GM21528 (cell line): ENCODE data around the gene IL34.
"Not testable (repeated sequence)": the region's sequence is repeated elsewhere in the genome, so short reads cannot be mapped to it uniquely, and the experiment has no call there.

Experiments
- ATAC-seq: cut with Tn5 transposase; IDR thresholded peaks from one replicate; pipeline ENCODE4 v1.9.1; 2021; ENCODE audit warnings: mild to moderate bottlenecking, moderate library complexity; ENCODE audit not compliant: unreplicated experiment, low FRiP score

Gene IL34

DNA sequence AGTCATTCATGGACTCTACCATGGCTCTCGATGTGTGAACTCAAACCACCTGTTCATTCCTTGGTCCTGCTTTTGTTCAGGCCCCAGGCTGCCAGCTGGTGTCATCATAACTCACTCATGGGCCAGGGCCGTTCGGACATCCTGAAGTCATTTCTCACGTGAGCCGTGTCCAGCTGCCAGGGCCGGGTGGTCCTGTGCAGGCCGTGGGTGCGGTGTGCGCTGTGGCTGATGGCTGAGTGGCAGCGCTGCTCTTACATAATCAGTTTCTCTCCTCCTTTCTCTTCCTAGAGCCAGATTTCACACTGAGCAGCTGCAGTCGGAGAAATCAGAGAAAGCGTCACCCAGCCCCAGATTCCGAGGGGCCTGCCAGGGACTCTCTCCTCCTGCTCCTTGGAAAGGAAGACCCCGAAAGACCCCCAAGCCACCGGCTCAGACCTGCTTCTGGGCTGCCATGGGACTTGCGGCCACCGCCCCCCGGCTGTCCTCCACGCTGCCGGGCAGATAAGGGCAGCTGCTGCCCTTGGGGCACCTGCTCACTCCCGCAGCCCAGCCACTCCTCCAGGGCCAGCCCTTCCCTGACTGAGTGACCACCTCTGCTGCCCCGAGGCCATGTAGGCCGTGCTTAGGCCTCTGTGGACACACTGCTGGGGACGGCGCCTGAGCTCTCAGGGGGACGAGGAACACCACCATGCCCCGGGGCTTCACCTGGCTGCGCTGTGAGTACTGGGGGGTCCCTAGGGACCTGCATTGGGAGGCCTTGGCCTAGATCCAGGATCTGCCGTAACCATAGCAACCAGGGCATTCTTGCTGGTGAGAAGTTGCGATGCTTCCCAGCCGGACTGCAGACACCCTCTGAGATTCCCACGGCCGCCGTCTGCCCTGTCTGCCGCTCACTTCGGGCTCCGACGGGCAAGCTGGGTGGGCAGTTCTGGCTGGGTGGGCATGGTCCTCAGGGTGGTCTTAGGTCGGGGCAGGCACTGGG lies at the start of gene IL34:
TSS of gene IL34 (plus strand) at position 300 of the 982 bp plus-strand sequence. CDS start at position 689, 389 bp downstream.
- no peak for ATAC-seq

GRCh38 chr16:70597135-70597835 lies 49.1 kb upstream of the IL34 start:
- no peak for ATAC-seq

DNA sequence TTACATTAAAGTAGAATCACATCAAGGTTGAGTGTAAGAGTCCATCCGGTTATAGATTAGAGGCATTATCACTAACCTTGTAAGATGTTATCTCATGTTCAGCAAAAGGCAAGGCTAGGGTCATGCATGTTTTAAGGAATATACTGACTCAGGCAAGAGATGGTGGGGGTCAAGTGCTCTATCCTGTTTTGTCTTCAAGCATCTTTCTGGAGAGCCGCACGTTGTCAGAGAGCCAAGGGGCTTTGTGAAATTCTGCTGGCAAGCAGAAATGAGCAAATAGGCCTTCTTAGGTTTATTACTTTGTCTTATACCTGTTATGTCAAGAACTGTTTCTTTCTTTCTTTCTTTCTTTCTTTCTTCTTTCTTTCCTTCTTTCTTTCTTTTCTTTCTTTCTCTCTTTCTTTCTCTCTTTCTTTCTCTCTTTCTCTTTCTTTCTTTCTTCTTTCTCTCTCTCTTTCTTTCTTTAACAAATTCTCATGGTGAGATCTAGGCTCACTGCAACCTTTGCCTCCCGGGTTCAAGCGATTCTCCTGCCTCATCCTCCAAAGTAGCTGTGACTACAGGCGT lies 47.3 kb upstream of the IL34 start:
- no peak for ATAC-seq

DNA sequence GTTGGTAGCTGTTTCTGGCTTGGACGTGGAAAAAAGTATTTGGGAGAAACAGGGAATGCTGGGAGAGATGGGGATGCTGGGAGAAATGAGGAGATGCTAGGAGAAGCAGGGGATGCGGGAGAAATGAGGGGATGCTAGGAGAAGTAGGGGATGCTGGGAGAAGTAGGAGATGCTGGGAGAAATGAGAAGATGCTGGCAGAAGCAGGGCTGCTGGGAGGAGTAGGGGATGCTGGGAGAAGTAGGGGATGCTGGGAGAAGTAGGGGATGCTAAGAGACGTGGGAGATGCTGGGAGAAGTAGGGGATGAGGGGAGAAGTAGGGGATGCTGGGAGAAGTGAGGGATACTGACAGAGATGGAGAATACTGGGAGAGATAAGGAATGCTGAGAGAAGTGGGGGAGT lies 45.6 kb upstream of the IL34 start:
- ATAC-seq, result no peak

DNA sequence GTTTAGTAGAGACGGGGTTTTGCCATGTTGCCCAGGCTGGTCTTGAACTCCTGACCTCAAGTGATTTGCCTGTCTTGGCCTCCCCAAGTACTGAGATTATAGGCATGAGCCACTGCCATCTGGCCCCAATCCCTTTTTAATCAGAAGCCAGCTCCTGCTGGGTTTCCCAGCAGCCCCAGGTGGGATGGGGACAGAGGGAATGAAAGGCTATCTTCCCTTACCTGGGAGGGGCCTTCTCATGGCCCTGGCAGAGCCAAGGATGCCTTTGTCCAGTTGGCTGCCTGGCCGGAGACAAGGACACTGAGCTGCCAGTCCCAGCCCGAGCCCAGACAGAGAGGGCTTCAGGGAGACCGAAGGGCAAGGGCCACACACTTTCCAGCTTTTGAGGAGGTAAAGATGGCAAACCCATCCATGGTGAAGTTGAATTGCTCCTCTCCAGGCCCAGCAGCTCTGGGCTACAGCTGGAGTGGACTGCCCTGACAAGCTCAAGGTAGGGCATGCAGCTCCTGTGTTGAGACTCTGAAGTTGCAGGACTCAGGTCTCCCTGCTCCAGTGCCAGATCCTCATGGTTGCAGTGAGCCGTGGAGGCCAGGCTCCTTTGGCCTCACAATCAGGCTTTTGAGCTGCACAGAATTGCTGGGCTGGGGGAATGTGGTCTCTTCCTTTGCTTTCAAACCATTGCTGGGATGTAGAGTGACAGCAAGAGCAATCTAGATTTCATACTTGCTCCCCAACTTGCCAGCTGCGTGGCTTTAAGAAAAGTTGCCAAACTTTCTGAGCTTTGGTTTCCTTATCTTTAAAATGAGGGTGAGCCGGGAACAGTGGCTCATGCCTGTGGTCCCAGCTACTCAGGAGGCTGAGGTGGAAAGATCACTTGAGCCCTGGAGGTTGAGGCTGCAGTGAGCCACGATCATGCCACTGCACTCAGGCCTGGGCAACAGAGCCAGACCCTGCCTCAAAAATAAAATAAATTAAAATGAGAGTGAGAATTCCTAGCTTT lies 44.5 kb upstream of the IL34 start:
- ATAC-seq, result no peak

- ATAC-seq, result no peak
These were observed 43.5 kb upstream of the IL34 start for GRCh38 chr16:70602831-70603230.

DNA sequence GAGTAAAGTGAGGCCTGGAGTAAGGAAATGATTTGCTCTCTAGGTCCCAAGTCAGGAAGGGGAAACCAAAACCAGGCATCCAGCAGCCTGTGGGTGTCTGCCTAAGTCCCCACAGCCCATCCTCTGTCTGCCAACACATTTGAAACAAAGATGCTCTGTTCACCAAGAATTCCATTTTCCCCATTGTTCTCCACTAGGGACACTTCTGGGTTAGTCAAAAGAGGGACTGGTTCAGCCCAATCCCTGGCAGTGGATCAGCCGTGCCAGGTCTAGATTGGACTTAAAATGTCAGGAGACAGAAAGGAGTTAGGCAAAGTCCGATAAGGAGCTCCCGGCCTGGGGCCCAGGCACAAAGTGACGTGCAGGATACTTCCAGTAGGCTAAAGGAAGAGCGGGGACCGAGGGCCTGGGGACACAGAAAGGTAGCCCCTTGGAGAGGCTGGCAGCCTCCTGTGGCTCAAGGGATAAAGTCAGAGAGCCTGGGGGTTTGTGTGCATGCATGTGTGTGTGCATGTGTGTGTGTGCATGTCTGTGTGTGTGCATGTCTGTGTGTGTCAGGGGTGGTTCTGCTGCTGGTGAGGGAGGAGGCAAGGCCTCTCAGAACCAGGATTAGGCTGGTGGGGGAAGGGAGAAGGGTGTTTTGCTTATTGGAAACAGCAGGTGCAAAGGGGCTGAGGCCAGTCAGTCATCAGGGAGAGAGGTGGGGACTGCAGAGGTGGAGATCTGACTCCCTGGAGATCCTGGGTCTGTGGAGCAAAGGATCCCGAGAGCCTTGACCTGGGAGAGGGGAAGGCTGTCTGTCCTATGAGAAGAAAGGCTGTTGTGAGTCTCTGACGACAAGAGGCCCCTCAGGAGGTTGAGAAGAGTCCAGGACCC lies 41.7 kb upstream of the IL34 start:
- no peak for ATAC-seq

- no peak for ATAC-seq
These were observed 41.1 kb upstream of the IL34 start for GRCh38 chr16:70605283-70605657.

DNA sequence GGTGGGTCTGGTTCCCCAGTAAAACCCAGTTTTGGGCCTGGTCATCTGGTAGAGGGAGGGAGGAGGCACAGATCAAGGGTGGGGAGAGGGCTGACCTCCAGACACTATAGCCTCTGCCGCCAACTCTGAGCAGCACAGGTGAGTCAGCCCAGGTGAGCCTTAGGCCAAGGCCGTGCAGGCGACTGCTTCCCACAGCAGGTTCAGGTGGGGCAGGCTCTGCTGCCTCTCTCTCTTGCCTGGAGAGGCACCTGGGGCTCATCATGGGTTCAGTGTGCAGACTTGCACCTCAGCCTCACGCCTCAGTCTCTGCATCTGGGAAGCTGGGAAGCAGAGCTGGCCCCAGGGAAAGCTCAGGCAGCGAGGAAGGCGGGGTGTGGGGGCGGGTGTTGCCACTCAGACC lies 37.8 kb upstream of the IL34 start:
- no peak for ATAC-seq

DNA sequence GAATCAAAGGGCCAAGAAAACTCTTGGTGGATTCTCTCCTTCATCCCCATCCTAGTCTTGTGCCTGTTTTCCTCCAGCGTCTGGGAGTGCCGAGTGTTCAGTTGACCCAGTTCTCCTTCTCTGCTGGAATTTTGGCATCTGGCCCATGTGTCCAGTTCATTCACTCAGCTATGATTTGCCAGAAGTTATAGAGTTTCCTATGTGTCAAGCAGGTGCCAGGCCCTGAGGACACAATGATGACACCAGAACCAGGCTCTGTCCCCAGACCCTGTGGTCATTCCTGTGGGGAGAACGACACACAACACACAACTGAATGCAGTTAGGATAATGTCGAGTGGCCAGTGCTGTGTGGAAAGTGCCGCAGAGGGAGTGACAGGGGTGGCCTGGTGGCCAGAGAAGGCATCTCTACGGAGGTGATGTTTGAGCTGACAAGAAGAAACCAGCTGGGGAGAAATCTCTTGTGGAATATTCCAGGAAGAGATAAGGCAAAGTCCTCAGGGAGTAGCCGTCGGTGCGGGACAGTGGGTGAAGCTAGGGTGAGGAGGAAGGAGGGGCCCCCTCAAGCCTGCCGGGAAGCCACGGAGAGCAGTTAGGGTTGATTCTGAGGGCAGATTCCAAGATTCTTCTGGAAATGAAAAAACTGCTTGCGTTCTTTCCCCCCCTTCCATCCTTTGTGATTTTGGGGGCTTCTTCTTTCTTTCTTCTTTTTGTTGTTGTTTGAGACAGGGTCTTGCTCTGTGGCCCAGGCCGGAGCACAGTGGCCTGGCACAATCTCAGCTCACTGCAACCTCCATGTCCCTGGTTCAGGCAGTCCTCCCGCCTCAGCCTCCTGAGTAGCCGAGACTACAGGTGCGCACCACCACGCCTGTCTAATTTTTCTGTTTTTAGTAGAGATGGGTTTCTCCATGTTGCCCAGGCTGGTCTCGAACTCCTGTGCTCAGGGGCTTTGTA lies 35.8 kb upstream of the IL34 start:
- no peak for ATAC-seq

DNA sequence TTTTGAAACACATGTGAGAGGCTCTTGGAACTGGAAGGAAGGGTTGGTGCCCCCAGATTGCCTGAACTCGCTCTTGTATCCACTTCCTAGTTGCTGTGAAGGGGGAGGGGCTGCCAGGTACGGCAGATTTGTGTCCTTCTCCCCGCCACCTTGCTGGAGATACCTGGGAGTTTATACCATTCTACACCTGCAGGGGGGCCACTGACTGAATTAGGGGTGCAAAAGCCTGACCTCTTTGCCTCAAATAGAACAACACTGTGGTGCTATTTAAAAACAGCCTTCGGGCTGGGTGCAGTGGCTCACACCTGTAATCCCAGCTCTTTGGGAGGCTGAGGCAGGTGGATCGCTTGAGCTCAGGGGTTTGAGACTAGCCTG lies 35.1 kb upstream of the IL34 start:
- ATAC-seq, result no peak

DNA sequence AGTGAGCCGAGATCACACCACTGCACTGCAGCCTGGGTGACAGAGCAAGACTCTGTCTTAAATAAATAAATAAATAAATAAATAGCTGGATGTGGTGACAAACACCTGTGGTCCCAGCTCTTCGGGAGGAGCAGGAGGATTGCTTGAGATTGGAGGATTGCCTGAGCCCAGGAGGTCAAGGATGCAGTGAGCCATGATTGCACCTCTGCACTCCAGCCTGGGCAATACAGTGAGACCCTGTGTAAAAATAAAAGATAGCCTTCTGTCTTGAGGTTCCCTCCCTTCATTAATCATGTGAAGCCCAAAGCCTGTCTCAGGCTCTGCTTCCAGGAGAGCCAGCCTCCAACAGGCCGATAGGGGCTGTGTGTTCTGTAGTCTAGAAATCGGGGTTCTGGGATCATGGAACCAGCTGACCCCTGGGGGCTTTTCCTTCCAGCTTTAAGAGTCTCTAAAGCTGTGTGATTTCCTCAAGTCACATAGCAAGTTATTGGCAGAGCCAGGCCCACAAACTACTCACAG lies 34.5 kb upstream of the IL34 start:
- ATAC-seq, result no peak

GRCh38 chr16:70612931-70613330 lies 33.4 kb upstream of the IL34 start:
- no peak for ATAC-seq

GRCh38 chr16:70614208-70614951 lies 32.0 kb upstream of the IL34 start:
- ATAC-seq, result no peak

DNA sequence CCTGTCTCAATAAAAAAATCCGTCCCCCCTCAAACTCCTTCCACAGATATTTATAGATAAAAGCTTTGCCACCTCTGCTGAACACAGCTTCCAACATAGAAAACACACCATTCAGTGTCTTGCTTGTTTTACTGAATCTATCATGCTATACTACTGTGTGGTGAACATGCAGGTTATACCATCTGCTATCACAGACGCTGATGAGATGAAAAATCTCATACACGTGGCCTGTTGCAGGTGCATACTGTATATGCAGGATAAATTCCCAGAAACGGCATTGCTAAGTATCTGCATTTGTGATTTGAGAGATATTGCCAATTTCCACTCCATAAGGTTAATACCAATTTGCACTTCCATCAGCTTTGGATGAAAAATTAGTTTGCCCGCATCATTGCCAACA lies 30.4 kb upstream of the IL34 start:
- no peak for ATAC-seq

- ATAC-seq, result not testable (repeated sequence)
These were observed 24.5 kb upstream of the IL34 start for GRCh38 chr16:70621864-70622263.

- ATAC-seq, result no peak
These were observed 18.7 kb upstream of the IL34 start for GRCh38 chr16:70627696-70628095.
